Lung (tissue), 12 donors: ENCODE data around the gene CLN6. TPM values are rescaled to one million over a fixed set of nuclear protein-coding genes. Genes with fewer than 3 reads are reported as not detected.
"Not testable (repeated sequence)": the region's sequence is repeated elsewhere in the genome, so short reads cannot be mapped to it uniquely, and the experiment has no call there.

Experiments
- ATAC-seq: fragments of 200-7000 bp; cut with Tn5 transposase; one replicate; pipeline ENCODE4 v1.9.1; 2020; ENCODE audit warnings: moderate number of reproducible peaks; ENCODE audit not compliant: insufficient read depth, low FRiP score
- DNase-seq, 3 donors: peaks; one replicate each; pipeline ENCODE4 v3.0.0-alpha.2; 2013 to 2017
- H3K27ac ChIP-seq, 2 donors: one replicate each; pipeline ENCODE4 v1.5.1; 2013; ENCODE audit warnings: mild to moderate bottlenecking in 2 of 2, moderate library complexity in 2 of 2, control low read depth in 1 of 2, inconsistent platforms in 1 of 2, low read depth in 1 of 2, low read length in 1 of 2
- H3K27me3 ChIP-seq, 3 donors: one replicate each; pipeline ENCODE4 v1.5.1; 2013; ENCODE audit warnings: low read length in 2 of 3; ENCODE audit not compliant: control insufficient read depth in 3 of 3, insufficient read depth in 3 of 3
- H3K36me3 ChIP-seq, 4 donors: one replicate each; pipeline ENCODE4 v1.5.1; 2013; ENCODE audit warnings: low read length in 4 of 4, mild to moderate bottlenecking in 1 of 4, moderate library complexity in 1 of 4; ENCODE audit not compliant: control insufficient read depth in 4 of 4, insufficient read depth in 4 of 4
- H3K4me1 ChIP-seq, 5 donors: one replicate each; pipeline ENCODE4 v1.5.1; 2013; ENCODE audit warnings: low read length in 5 of 5, mild to moderate bottlenecking in 2 of 5, moderate library complexity in 1 of 5; ENCODE audit not compliant: control insufficient read depth in 5 of 5, insufficient read depth in 5 of 5
- H3K4me3 ChIP-seq: one replicate; pipeline ENCODE4 v1.5.1; 2013; ENCODE audit warnings: mild to moderate bottlenecking, control low read depth, moderate library complexity
- H3K9ac ChIP-seq, 2 donors: one replicate each; pipeline ENCODE4 v1.5.1; 2013; ENCODE audit warnings: low read length in 2 of 2, control low read depth in 1 of 2; ENCODE audit not compliant: insufficient read depth in 1 of 2
- H3K9me3 ChIP-seq, 4 donors: one replicate each; pipeline ENCODE4 v1.5.1; 2013; ENCODE audit warnings: low read length in 3 of 4, mild to moderate bottlenecking in 1 of 4, moderate library complexity in 1 of 4; ENCODE audit not compliant: control insufficient read depth in 4 of 4, insufficient read depth in 3 of 4
- CTCF ChIP-seq: IDR thresholded peaks from 2 replicates; pipeline ENCODE4 v1.5.1; 2012; ENCODE audit warnings: mild to moderate bottlenecking; ENCODE audit errors: control extremely low read depth, extremely low read depth
- WGBS, 2 donors: extraction: QIAGEN DNeasy Blood & Tissue Kit; methylation state at CpG; one replicate each; pipeline ENCODE4 v1.1.7; 2013; 5-methylcytosine and 5-hydroxymethylcytosine counted together
- polyA plus RNA-seq, 2 donors: library from polyadenylated mRNA; stranded (reverse); fragments of 200-250 nt; gene quantifications; one replicate each; pipeline ENCODE4 v1.2.1, GENCODE V29; 2013
- total RNA-seq, 2 donors: library from RNA; depleted of rRNA in 1 of 2; stranded (reverse); fragments of >200 nt in 1 of 2; gene quantifications; one replicate each; pipeline ENCODE4 v1.2.1, GENCODE V29; 2014 to 2021
- donor health status: control.
- donor health status: control.
- donor health status: Bipolar disorder and iron deficiency.
- donor health status: healthy.
- donor health status: DM: yes; HTN: yes; CAD: no.

The CLN6 gene
- total and polyA plus RNA-seq, 4 donors = 13.9 to 48.9 (median 42.2) TPM

DNA sequence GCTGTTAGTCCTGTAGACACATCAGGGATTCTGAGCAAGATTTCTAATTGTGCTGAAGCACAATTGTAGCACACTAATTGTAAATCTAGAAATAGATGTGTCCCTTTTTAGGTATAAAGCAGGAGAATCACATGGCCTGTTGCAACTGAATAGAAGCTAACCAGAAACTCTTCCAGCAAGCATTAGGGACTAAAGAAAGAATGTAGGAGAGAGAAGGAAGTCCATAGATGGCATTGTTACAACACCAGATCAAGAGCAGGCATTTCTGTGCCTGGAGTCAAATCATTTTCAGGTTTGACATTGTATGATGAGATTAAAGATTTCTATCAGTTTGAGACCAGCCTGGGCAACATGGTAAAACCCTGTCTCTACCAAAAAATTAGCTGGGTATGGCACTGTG, 51.8 kb downstream of the CLN6 start:
- H3K4me3 ChIP-seq = no peak overlapping the region
- H3K4me1 ChIP-seq = peaks cover 0 to 6% (median 0%) of the 10 kb centered on the region in 5 donors
- ATAC-seq (no peak), DNase-seq (no peak)
- no peak overlapping the region for H3K9ac ChIP-seq
- H3K27ac ChIP-seq = no peak overlapping the region
- H3K27me3 ChIP-seq = no peaks in the 10 kb centered on the region
- no peaks in the 10 kb centered on the region for H3K9me3 ChIP-seq
- TF ChIP-seq CTCF = no peak
- peaks cover 8 to 28% (median 20%) of the 10 kb centered on the region in 4 donors for H3K36me3 ChIP-seq

- ATAC-seq (no peak), DNase-seq (no peak)
- H3K4me3 ChIP-seq = no peak overlapping the region
- 94 to 95% methylated on average over 3 of the region's 3 CpGs for WGBS, 2 donors
- no peak overlapping the region for H3K9ac ChIP-seq
- peaks cover 6 to 25% (median 18%) of the 10 kb centered on the region in 4 donors for H3K36me3 ChIP-seq
- H3K4me1 ChIP-seq = peaks cover 0 to 6% (median 0%) of the 10 kb centered on the region in 5 donors
- H3K27me3 ChIP-seq = no peaks in the 10 kb centered on the region
- TF ChIP-seq CTCF = no peak
- H3K27ac ChIP-seq = no peak overlapping the region
- no peaks in the 10 kb centered on the region for H3K9me3 ChIP-seq
These were observed 52.9 kb downstream of the CLN6 start for GRCh38 chr15:68176601-68177000.

DNA sequence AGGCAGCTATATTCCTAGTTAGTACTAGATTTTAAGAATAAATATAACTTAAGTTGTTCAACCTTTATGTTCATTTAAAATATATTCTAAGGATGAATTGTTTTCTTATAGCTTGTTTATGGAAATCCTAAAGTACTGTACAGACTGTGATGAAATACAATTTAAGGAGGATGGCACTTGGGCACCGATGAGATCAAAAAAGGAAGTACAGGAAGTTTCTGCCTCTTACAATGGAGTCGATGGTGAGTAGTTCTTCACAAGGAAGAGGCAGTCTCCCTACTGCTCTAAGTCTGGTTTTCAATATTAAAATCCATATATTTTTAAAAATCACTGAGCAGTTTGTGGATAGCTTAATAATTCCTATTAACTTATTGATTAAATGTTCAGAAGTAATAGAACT, 54.0 kb downstream of the CLN6 start:
- WGBS, 2 donors = 14 to 32% methylated on average over 2 of the region's 2 CpGs
- Histone ChIP-seq H3K4me3 (no peak overlapping the region), H3K36me3 (peaks cover 0 to 15% (median 13%) of the 10 kb centered on the region in 4 donors), H3K27ac (no peak overlapping the region), H3K4me1 (peaks cover 0 to 6% (median 0%) of the 10 kb centered on the region in 5 donors), H3K9me3 (no peaks in the 10 kb centered on the region), H3K9ac (no peak overlapping the region), H3K27me3 (no peaks in the 10 kb centered on the region)
- TF ChIP-seq CTCF = no peak
- DNase-seq (no peak), ATAC-seq (no peak)

DNA sequence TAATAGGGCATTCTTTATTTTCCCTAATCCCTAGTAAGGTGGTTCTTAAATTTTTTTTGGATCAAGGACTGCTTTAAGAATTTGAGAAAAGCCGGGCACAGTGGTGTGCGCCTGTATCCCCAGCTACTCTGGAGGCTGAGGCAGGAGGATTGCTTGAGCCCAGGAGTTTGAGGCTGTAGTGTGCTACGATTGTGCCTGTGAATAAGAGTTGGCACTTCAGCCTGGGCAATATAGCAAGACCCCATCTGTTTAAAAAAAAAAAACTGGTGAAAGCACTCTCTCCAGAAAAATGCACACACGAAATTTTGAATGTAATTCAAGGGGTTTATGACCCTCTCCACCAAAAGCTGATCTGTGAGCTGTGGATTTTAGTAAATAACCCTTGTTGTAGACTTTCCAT, 56.4 kb downstream of the CLN6 start:
- H3K4me1 ChIP-seq = peaks cover 0 to 8% (median 0%) of the 10 kb centered on the region in 5 donors
- no peak for ATAC-seq
- H3K27ac ChIP-seq = no peak overlapping the region
- WGBS, 2 donors = 98% methylated on average over 4 of the region's 4 CpGs
- H3K9me3 ChIP-seq = no peaks in the 10 kb centered on the region
- H3K9ac ChIP-seq = no peak overlapping the region
- H3K36me3 ChIP-seq = peaks cover 0 to 15% (median 14%) of the 10 kb centered on the region in 4 donors
- no peak overlapping the region for H3K4me3 ChIP-seq
- no peak for DNase-seq
- H3K27me3 ChIP-seq = no peaks in the 10 kb centered on the region
- no peak for TF ChIP-seq CTCF

DNA sequence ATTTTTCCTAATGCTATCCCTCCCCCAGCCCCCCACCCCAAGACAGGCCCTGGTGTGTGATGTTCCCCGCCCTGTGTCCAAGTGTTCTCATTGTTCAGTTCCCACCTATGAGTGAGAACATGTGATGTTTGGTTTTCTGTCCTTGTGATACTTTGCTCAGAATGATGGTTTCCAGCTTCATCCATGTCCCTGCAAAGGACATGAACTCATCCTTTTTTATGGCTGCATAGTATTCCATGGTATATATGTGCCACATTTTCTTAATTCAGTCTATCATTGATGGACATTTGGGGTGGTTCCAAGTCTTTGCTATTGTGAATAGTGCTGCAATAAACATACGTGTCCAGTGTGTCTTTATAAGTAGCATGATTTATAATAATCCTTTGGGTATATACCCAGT, 57.5 kb downstream of the CLN6 start:
- H3K27ac ChIP-seq, H3K9me3 ChIP-seq, ATAC-seq, H3K4me3 ChIP-seq, DNase-seq, H3K27me3 ChIP-seq, H3K9ac ChIP-seq, H3K4me1 ChIP-seq: not testable (repeated sequence)
- WGBS, 2 donors = 76 to 93% methylated on average over 2 of the region's 2 CpGs
- peaks cover 0 to 10% (median 9%) of the 10 kb centered on the region in 4 donors for H3K36me3 ChIP-seq
